WERI-Rb-1 (cell line): Measurements from ENCODE around the gene RGS9.
A peak's percentile ranks its signal among the peaks of the same experiment; 100 is the strongest.

Source experiments
- DNase-seq: peaks from one replicate; pipeline ENCODE4 v3.0.0-alpha.2; 2020
- H3K27ac ChIP-seq: fragments of 250-450 bp; sonication (Bioruptor Pico); 2 replicates; pipeline ENCODE4 v1.5.1; 2020; ENCODE audit warnings: mild to moderate bottlenecking, moderate library complexity
- H3K27me3 ChIP-seq: fragments of 250-450 bp; sonication (Bioruptor Pico); 2 replicates; pipeline ENCODE4 v1.5.1; 2021; ENCODE audit warnings: mild to moderate bottlenecking, low read depth, moderate library complexity; ENCODE audit not compliant: insufficient read depth, severe bottlenecking
- H3K36me3 ChIP-seq: fragments of 250-450 bp; sonication (Bioruptor Pico); 2 replicates; pipeline ENCODE4 v1.5.1; 2020; ENCODE audit warnings: mild to moderate bottlenecking, moderate library complexity
- H3K4me3 ChIP-seq: 2 replicates; pipeline ENCODE4 v1.5.1; 2011; ENCODE audit warnings: low read depth, mild to moderate bottlenecking, control low read depth, low read length
- H3K9me3 ChIP-seq: fragments of 250-450 bp; sonication (Bioruptor Pico); 2 replicates; pipeline ENCODE4 v1.5.1; 2021; ENCODE audit warnings: mild to moderate bottlenecking, moderate library complexity; ENCODE audit not compliant: severe bottlenecking
- TF ChIP-seq, protein P1 (sequence below): IDR thresholded peaks from 2 replicates; pipeline ENCODE4 v1.5.1; 2011; ENCODE audit warnings: low read depth, mild to moderate bottlenecking, control low read depth, inconsistent platforms, low read length

RGS9 gene

DNA sequence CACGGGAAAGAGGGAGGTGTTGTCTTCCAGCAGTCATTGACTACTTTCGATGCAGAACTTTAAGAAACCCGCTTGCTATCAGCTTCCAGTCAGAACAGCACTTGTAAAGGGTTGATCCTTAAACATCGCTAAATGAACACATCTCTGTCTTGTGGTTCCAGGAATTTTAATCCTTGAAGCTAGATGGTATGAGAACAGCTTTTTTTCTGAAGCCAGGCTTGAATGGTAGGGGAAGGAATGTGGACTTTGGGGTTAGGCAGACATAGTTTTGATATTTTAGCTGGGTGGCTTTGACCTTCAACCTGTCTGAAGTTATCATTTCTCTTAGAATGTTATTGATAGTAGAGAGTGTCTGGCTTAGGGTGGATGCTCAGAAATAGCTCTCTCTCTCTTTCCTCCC lies 81.1 kb downstream of the RGS9 start:
- Histone ChIP-seq H3K36me3 (no peaks in the 10 kb centered on the region), H3K27me3 (peaks cover 42% of the 10 kb centered on the region), H3K9me3 (no peaks in the 10 kb centered on the region), H3K4me3 (no peak overlapping the region), H3K27ac (no peak overlapping the region)
- no peak for DNase-seq
- TF ChIP-seq, protein P1, sequence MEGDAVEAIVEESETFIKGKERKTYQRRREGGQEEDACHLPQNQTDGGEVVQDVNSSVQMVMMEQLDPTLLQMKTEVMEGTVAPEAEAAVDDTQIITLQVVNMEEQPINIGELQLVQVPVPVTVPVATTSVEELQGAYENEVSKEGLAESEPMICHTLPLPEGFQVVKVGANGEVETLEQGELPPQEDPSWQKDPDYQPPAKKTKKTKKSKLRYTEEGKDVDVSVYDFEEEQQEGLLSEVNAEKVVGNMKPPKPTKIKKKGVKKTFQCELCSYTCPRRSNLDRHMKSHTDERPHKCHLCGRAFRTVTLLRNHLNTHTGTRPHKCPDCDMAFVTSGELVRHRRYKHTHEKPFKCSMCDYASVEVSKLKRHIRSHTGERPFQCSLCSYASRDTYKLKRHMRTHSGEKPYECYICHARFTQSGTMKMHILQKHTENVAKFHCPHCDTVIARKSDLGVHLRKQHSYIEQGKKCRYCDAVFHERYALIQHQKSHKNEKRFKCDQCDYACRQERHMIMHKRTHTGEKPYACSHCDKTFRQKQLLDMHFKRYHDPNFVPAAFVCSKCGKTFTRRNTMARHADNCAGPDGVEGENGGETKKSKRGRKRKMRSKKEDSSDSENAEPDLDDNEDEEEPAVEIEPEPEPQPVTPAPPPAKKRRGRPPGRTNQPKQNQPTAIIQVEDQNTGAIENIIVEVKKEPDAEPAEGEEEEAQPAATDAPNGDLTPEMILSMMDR, result no peak

GRCh38 chr17:65219124-65219523 lies 82.0 kb downstream of the RGS9 start:
- Histone ChIP-seq H3K36me3 (no peaks in the 10 kb centered on the region), H3K9me3 (no peaks in the 10 kb centered on the region), H3K27me3 (peaks cover 38% of the 10 kb centered on the region), H3K27ac (no peak overlapping the region), H3K4me3 (no peak overlapping the region)
- TF ChIP-seq, protein P1, result peak; percentile 43; the same call in 1 of the 2 replicates
- no peak for DNase-seq

- DNase-seq, result no peak
- Histone ChIP-seq H3K27me3 (peaks cover 33% of the 10 kb centered on the region), H3K36me3 (no peaks in the 10 kb centered on the region), H3K4me3 (no peak overlapping the region), H3K9me3 (no peaks in the 10 kb centered on the region), H3K27ac (no peak overlapping the region)
- TF ChIP-seq, protein P1, result no peak
Measured at GRCh38 chr17:65219707-65220106, 82.5 kb downstream of the RGS9 start.

GRCh38 chr17:65220732-65221131 lies 83.6 kb downstream of the RGS9 start:
- Histone ChIP-seq H3K4me3 (no peak overlapping the region), H3K36me3 (no peaks in the 10 kb centered on the region), H3K27me3 (peaks cover 28% of the 10 kb centered on the region), H3K27ac (no peak overlapping the region), H3K9me3 (no peaks in the 10 kb centered on the region)
- DNase-seq, result no peak
- TF ChIP-seq, protein P1, result no peak

DNA sequence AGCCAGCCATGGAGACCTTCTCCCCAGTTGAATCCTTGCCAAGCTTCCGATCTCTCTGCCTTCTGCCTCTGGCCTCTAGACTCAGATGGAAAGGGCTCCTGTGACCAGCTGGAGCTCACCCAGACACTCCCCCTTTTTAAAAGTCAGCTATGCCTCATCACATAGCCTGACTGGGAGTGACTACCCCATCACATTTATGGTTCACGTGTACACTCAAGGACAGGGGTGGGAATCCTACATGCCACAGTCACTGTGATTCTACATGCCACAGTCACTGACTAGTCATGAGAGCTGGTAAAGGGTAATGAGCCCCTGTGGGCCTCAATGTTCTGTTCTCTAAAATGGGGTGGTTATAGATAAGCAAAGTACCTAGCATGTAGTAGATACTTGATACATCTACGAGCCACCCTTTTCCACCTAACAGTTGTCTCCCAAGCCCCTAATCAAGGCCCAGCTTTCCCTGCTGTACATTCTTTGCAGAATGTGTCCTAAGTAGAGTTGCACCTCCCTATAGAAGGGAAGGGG lies 85.1 kb downstream of the RGS9 start:
- Histone ChIP-seq H3K27ac (no peak overlapping the region), H3K9me3 (no peaks in the 10 kb centered on the region), H3K27me3 (peaks cover 16% of the 10 kb centered on the region), H3K36me3 (no peaks in the 10 kb centered on the region), H3K4me3 (no peak overlapping the region)
- no peak for DNase-seq
- TF ChIP-seq, protein P1, result no peak

DNA sequence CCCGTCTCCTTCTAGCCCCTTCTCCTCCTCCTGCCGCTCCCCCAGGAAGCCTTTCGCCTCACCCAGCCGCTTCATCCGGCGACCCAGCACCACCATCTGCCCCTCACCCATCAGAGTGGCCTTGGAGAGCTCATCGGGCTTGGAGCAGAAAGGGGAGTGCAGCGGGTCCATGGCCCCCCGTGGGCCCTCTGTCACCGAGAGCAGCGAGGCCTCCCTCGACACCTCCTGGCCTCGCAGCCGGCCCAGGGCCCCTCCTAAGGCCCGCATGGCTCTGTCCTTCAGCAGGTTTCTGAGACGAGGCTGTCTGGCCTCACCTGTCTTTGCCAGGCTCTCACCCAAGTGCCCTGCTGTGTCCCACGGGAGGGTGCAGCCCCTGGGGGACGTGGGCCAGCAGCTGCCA lies 87.9 kb downstream of the RGS9 start:
- Histone ChIP-seq H3K27ac (no peak overlapping the region), H3K9me3 (no peaks in the 10 kb centered on the region), H3K36me3 (no peaks in the 10 kb centered on the region), H3K4me3 (no peak overlapping the region), H3K27me3 (no peaks in the 10 kb centered on the region)
- DNase-seq, result no peak
- TF ChIP-seq, protein P1, result no peak
